HepG2 (cell line): ENCODE measurements around the gene PLPP3. TPM values are rescaled to one million over a fixed set of nuclear protein-coding genes. Genes with fewer than 3 reads are reported as not detected.

ENCODE experiments used
- ARID2 ChIP-seq: sonication (generic); formaldehyde crosslinking; IDR thresholded peaks from 2 replicates; pipeline ENCODE4 v1.8.1; 2022; ENCODE audit warnings: mild to moderate bottlenecking, missing genetic modification reagents, borderline replicate concordance
- ATF4 ChIP-seq, 2 experiments: fragments of 450-650 bp in 1 of 2; sonication (generic) in 1 of 2; formaldehyde crosslinking; IDR thresholded peaks; 2 replicates each; pipeline versions ENCODE4 v1.5.0 to v1.8.0; 2020 to 2022; ENCODE audit warnings: mild to moderate bottlenecking in 1 of 2, missing genetic modification reagents in 1 of 2
- GMEB1 ChIP-seq: sonication (generic); formaldehyde crosslinking; IDR thresholded peaks from 2 replicates; pipeline ENCODE4 v1.5.1; 2020; ENCODE audit warnings: missing genetic modification reagents, mild to moderate bottlenecking, borderline replicate concordance
- HIC2 ChIP-seq: sonication (generic); formaldehyde crosslinking; IDR thresholded peaks from 2 replicates; pipeline ENCODE4 v1.9.0; 2022; ENCODE audit warnings: low read depth, missing genetic modification reagents
- IKZF4 ChIP-seq: sonication (generic); formaldehyde crosslinking; IDR thresholded peaks from 2 replicates; pipeline ENCODE4 v1.5.1; 2020; ENCODE audit warnings: borderline replicate concordance, mild to moderate bottlenecking, low read depth, missing genetic modification reagents; ENCODE audit errors: not compliant biosample characterization
- KLF16 ChIP-seq, 2 experiments: sonication (generic) in 1 of 2; formaldehyde crosslinking in 1 of 2; IDR thresholded peaks; 2 replicates each; pipeline versions ENCODE4 v1.6.1 to v1.8.0; 2016 to 2023; ENCODE audit warnings: missing genetic modification reagents in 2 of 2, missing compliant biosample characterization in 1 of 2
- LRRFIP1 ChIP-seq: sonication (generic); formaldehyde crosslinking; conservative IDR thresholded peaks from 2 replicates; pipeline ENCODE4 v1.4.0; 2020; ENCODE audit warnings: missing genetic modification reagents
- MED13 ChIP-seq: sonication (generic); formaldehyde crosslinking; IDR thresholded peaks from 2 replicates; pipeline ENCODE4 v1.5.0; 2020; ENCODE audit warnings: missing genetic modification reagents
- MEIS2 ChIP-seq: sonication (generic); formaldehyde crosslinking; IDR thresholded peaks from 2 replicates; pipeline ENCODE4 v1.9.0; 2021; ENCODE audit warnings: mild to moderate bottlenecking, missing genetic modification reagents
- MTF1 ChIP-seq: sonication (generic); formaldehyde crosslinking; IDR thresholded peaks from 2 replicates; pipeline ENCODE4 v1.5.0; 2020; ENCODE audit warnings: missing genetic modification reagents
- NR2F2 ChIP-seq: IDR thresholded peaks from 2 replicates; pipeline ENCODE4 v1.6.1; 2012; ENCODE audit warnings: low read depth, inconsistent platforms, borderline replicate concordance
- POGZ ChIP-seq: sonication (generic); formaldehyde crosslinking; IDR thresholded peaks from 2 replicates; pipeline ENCODE4 v1.4.0; 2020; ENCODE audit warnings: mild to moderate bottlenecking, missing genetic modification reagents
- SRSF1 ChIP-seq: fragments of 200-400 bp; formaldehyde crosslinking; optimal IDR thresholded peaks from 2 replicates; pipeline ENCODE3; 2017; ENCODE audit warnings: mild to moderate bottlenecking, low read depth, low read length, moderate library complexity
- ZBTB42 ChIP-seq: sonication (generic); formaldehyde crosslinking; IDR thresholded peaks from 2 replicates; pipeline ENCODE4 v1.5.0; 2020; ENCODE audit warnings: mild to moderate bottlenecking, missing genetic modification reagents
- ZFP1 ChIP-seq: IDR thresholded peaks from 2 replicates; pipeline ENCODE4 v1.6.1; 2016
- ZFP91 ChIP-seq: sonication (generic); formaldehyde crosslinking; IDR thresholded peaks from 2 replicates; pipeline ENCODE4 v1.9.0; 2022; ENCODE audit warnings: missing genetic modification reagents, mild to moderate bottlenecking, borderline replicate concordance
- ZKSCAN8 ChIP-seq: IDR thresholded peaks from 2 replicates; pipeline ENCODE4 v1.6.1; 2016; ENCODE audit warnings: borderline replicate concordance, missing genetic modification reagents, missing compliant biosample characterization
- ZNF367 ChIP-seq: sonication (generic); formaldehyde crosslinking; IDR thresholded peaks from 2 replicates; pipeline ENCODE4 v1.4.0; 2020; ENCODE audit warnings: missing genetic modification reagents, borderline replicate concordance
- ZNF431 ChIP-seq: sonication (generic); formaldehyde crosslinking; IDR thresholded peaks from 2 replicates; pipeline ENCODE4 v1.9.0; 2022; ENCODE audit warnings: missing genetic modification reagents, low read depth, mild to moderate bottlenecking, borderline replicate concordance
- ZNF558 ChIP-seq: sonication (generic); formaldehyde crosslinking; IDR thresholded peaks from 2 replicates; pipeline ENCODE4 v1.9.0; 2022; ENCODE audit warnings: mild to moderate bottlenecking, missing genetic modification reagents, borderline replicate concordance
- polyA plus RNA-seq, 8 experiments: library from polyadenylated mRNA; depleted of rRNA in 3 of 8; stranded (reverse) in 7 of 8; unstranded in 1 of 8; fragments of >200 nt; fragmentation: Illumina TruSeq in 4 of 8; extraction: Trizol in 4 of 8; gene quantifications; 2 replicates each; pipeline versions ENCODE4 v1.2.1 to v1.2.3, GENCODE V29; 2011 to 2016; ENCODE audit warnings: low read depth in 4 of 8, missing spikeins in 1 of 8, mixed read lengths in 1 of 8; ENCODE audit not compliant: insufficient read depth in 1 of 8
- total RNA-seq, 5 experiments: library from RNA; depleted of rRNA; stranded (reverse); fragments of >200 nt; fragmentation: Illumina TruSeq; extraction: Trizol; gene quantifications; 2 replicates each; pipeline ENCODE4 v1.2.3, GENCODE V29; 2016; ENCODE audit warnings: low read depth in 1 of 5

Gene PLPP3
- total and polyA plus RNA-seq, 2 of the 13 experiments (the other 11 are each of a cell fraction or from before 2014, with no cell fraction given), result 49.7 to 65.8 TPM

- peak; percentile 98 for TF ChIP-seq ZFP91 (CRISPR knock-in tag)
- TF ChIP-seq ZKSCAN8 (CRISPR knock-in tag), result peak; percentile 94
- peak; percentile 90 for TF ChIP-seq MED13
- TF ChIP-seq ZFP1 (CRISPR knock-in tag), result peak; percentile 97
- TF ChIP-seq LRRFIP1 (CRISPR knock-in tag), result 0 out of 2 replicates have a peak, but pooled peaks have one; percentile 62
- 0 out of 2 replicates have a peak, but pooled peaks have one; percentile 63 for TF ChIP-seq MTF1
- TF ChIP-seq ZNF558 (CRISPR knock-in tag), result peak; percentile 59; the same call in 1 of the 2 replicates
- peak; percentile 83 for TF ChIP-seq IKZF4 (CRISPR knock-in tag)
- peak; percentile 99 for TF ChIP-seq MEIS2
- peak; percentile 99 for TF ChIP-seq POGZ (CRISPR knock-in tag)
- no peak for TF ChIP-seq SRSF1
- 0 out of 2 replicates have a peak, but pooled peaks have one; percentile 32 for TF ChIP-seq ZNF367 (CRISPR knock-in tag)
- TF ChIP-seq ZBTB42 (CRISPR knock-in tag), result peak; percentile 84; the same call in 1 of the 2 replicates
- peak; percentile 62; the same call in 1 of the 2 replicates for TF ChIP-seq GMEB1 (CRISPR knock-in tag)
- no peak for TF ChIP-seq ARID2 (CRISPR knock-in tag)
- TF ChIP-seq HIC2, result peak; percentile 86
- peak in 1 of 2 experiments; percentile 85; a peak in 2 of 4 replicates for TF ChIP-seq ATF4 (CRISPR knock-in tag; IDR thresholded peaks at IDR 0.05)
- TF ChIP-seq KLF16 (CRISPR knock-in tag; IDR thresholded peaks at IDR 0.05), result peak in 1 of 2 experiments; percentile 98; a peak in 2 of 4 replicates
- TF ChIP-seq NR2F2, result peak; percentile 79; the same call in 1 of the 2 replicates
- peak; percentile 91 for TF ChIP-seq ZNF431
Observed at GRCh38 chr1:56508523-56508983, 70.8 kb downstream of the PLPP3 start (continued).
